H9 (cell line): Measurements from ENCODE around the gene DNAJC8. TPM values are rescaled to one million over a fixed set of nuclear protein-coding genes. Genes with fewer than 3 reads are reported as not detected.
A peak's percentile ranks its signal among the peaks of the same experiment; 100 is the strongest.

Experiments used
- DNase-seq: peaks from one replicate; pipeline ENCODE4 v3.0.0-alpha.2; 2017
- H2AFZ ChIP-seq: one replicate; pipeline ENCODE4 v1.6.1; 2013; ENCODE audit warnings: mild to moderate bottlenecking, low read length, control low read depth, moderate library complexity
- H2AK5ac ChIP-seq: 2 replicates; pipeline ENCODE4 v1.6.1; 2013; ENCODE audit warnings: low read length, control low read depth, mixed read lengths; ENCODE audit not compliant: insufficient read length
- H2BK120ac ChIP-seq: one replicate; pipeline ENCODE4 v1.6.1; 2013; ENCODE audit warnings: low read depth, mild to moderate bottlenecking, low read length, control low read depth, inconsistent platforms; ENCODE audit not compliant: poor library complexity, severe bottlenecking
- H2BK12ac ChIP-seq: 2 replicates; pipeline ENCODE4 v1.6.1; 2013; ENCODE audit warnings: low read length, control low read depth, mixed read lengths, low read depth; ENCODE audit not compliant: insufficient read length
- H2BK15ac ChIP-seq: 2 replicates; pipeline ENCODE4 v1.6.1; 2013; ENCODE audit warnings: low read depth, low read length, control low read depth
- H2BK20ac ChIP-seq: one replicate; pipeline ENCODE4 v1.6.1; 2013; ENCODE audit warnings: low read depth, mild to moderate bottlenecking, low read length, control low read depth, inconsistent platforms; ENCODE audit not compliant: poor library complexity, severe bottlenecking
- H2BK5ac ChIP-seq: 2 replicates; pipeline ENCODE4 v1.6.1; 2013; ENCODE audit warnings: low read length, control low read depth, mixed read lengths; ENCODE audit not compliant: insufficient read length
- H3K14ac ChIP-seq: 2 replicates; pipeline ENCODE4 v1.6.1; 2013; ENCODE audit warnings: low read length, control low read depth; ENCODE audit not compliant: insufficient read depth
- H3K18ac ChIP-seq: 2 replicates; pipeline ENCODE4 v1.6.1; 2013; ENCODE audit warnings: low read depth, mild to moderate bottlenecking, mixed read lengths, low read length, control low read depth; ENCODE audit not compliant: insufficient read length
- H3K23ac ChIP-seq: 2 replicates; pipeline ENCODE4 v1.6.1; 2013; ENCODE audit warnings: low read length, control low read depth, mixed read lengths, low read depth; ENCODE audit not compliant: insufficient read length
- H3K23me2 ChIP-seq: 2 replicates; pipeline ENCODE4 v1.6.1; 2013; ENCODE audit warnings: low read depth, mild to moderate bottlenecking, mixed read lengths, low read length, control low read depth; ENCODE audit not compliant: insufficient read length, poor library complexity, severe bottlenecking
- H3K27ac ChIP-seq: 2 replicates; pipeline ENCODE4 v1.5.1; 2013; ENCODE audit warnings: low read length, control low read depth, mixed read lengths, low read depth; ENCODE audit not compliant: insufficient read length
- H3K27me3 ChIP-seq: 2 replicates; pipeline ENCODE4 v1.6.1; 2013; ENCODE audit warnings: low read length, control low read depth, inconsistent platforms; ENCODE audit not compliant: insufficient read depth
- H3K4ac ChIP-seq: 2 replicates; pipeline ENCODE4 v1.6.1; 2013; ENCODE audit warnings: low read depth, mild to moderate bottlenecking, control low read depth, inconsistent platforms, low read length, moderate library complexity
- H3K4me1 ChIP-seq: 2 replicates; pipeline ENCODE4 v1.6.1; 2013; ENCODE audit warnings: low read length, control low read depth, inconsistent platforms; ENCODE audit not compliant: insufficient read depth
- H3K4me2 ChIP-seq: 2 replicates; pipeline ENCODE4 v1.6.1; 2013; ENCODE audit warnings: low read length, control low read depth, mixed read lengths; ENCODE audit not compliant: insufficient read length, insufficient read depth
- H3K56ac ChIP-seq: 2 replicates; pipeline ENCODE4 v1.6.1; 2013; ENCODE audit warnings: low read depth, mild to moderate bottlenecking, mixed read lengths, low read length, control low read depth; ENCODE audit not compliant: insufficient read length
- H3K79me1 ChIP-seq: 2 replicates; pipeline ENCODE4 v1.6.1; 2013; ENCODE audit warnings: low read depth, mild to moderate bottlenecking, moderate library complexity, low read length, control low read depth, inconsistent platforms; ENCODE audit not compliant: insufficient read depth, poor library complexity, severe bottlenecking
- H3K79me2 ChIP-seq: 2 replicates; pipeline ENCODE4 v1.6.1; 2013; ENCODE audit warnings: low read length, control low read depth, inconsistent platforms; ENCODE audit not compliant: insufficient read depth
- H3K9ac ChIP-seq: 2 replicates; pipeline ENCODE4 v1.6.1; 2013; ENCODE audit warnings: low read length, control low read depth, mixed read lengths; ENCODE audit not compliant: insufficient read length; ENCODE audit errors: extremely low read depth
- H3K9me3 ChIP-seq: one replicate; pipeline ENCODE4 v1.6.1; 2013; ENCODE audit warnings: low read depth, low read length, inconsistent platforms; ENCODE audit not compliant: control insufficient read depth
- H3T11ph ChIP-seq: one replicate; pipeline ENCODE4 v1.6.1; 2013; ENCODE audit warnings: mild to moderate bottlenecking, low read length, control low read depth, inconsistent platforms
- H4K20me1 ChIP-seq: one replicate; pipeline ENCODE4 v1.6.1; 2013; ENCODE audit not compliant: control insufficient read depth, insufficient read length, insufficient read depth
- H4K5ac ChIP-seq: 2 replicates; pipeline ENCODE4 v1.6.1; 2013; ENCODE audit warnings: low read depth, mild to moderate bottlenecking, mixed read lengths, low read length, control low read depth; ENCODE audit not compliant: insufficient read length
- H4K8ac ChIP-seq: replicated peaks from 2 replicates; pipeline ENCODE4 v1.6.1; 2013; ENCODE audit warnings: low read length, control low read depth, mixed read lengths, low read depth; ENCODE audit not compliant: insufficient read length
- H4K91ac ChIP-seq: 2 replicates; pipeline ENCODE4 v1.6.1; 2013; ENCODE audit warnings: low read depth, mild to moderate bottlenecking, moderate library complexity, mixed read lengths, low read length, control low read depth; ENCODE audit not compliant: insufficient read length
- H3K27ac Mint-ChIP-seq, 3 experiments: 2 replicates in 2 of 3; 3 replicates in 1 of 3; pipeline ENCODE4 v1.8.0; 2020 to 2021; ENCODE audit warnings: mixed read lengths in 3 of 3, mild to moderate bottlenecking in 1 of 3, moderate library complexity in 1 of 3
- H3K27me3 Mint-ChIP-seq: 2 replicates; pipeline ENCODE4 v1.8.0; 2021; ENCODE audit warnings: low read depth, mild to moderate bottlenecking, moderate library complexity, mixed read lengths
- H3K36me3 Mint-ChIP-seq, 3 experiments: 2 replicates in 2 of 3; 3 replicates in 1 of 3; pipeline ENCODE4 v1.8.0; 2020 to 2021; ENCODE audit warnings: low read depth in 3 of 3, mixed read lengths in 3 of 3; ENCODE audit not compliant: insufficient read depth in 1 of 3
- H3K4me1 Mint-ChIP-seq, 2 experiments: 2 replicates each; pipeline ENCODE4 v1.8.0; 2020; ENCODE audit warnings: mixed read lengths in 2 of 2
- H3K4me3 Mint-ChIP-seq, 2 experiments: 2 replicates in 1 of 2; 3 replicates in 1 of 2; pipeline ENCODE4 v1.8.0; 2020 to 2021; ENCODE audit warnings: mild to moderate bottlenecking in 2 of 2, mixed read lengths in 2 of 2, moderate library complexity in 1 of 2
- H3K9me3 Mint-ChIP-seq, 2 experiments: 2 replicates in 1 of 2; 3 replicates in 1 of 2; pipeline ENCODE4 v1.8.0; 2020; ENCODE audit warnings: mild to moderate bottlenecking in 2 of 2, mixed read lengths in 2 of 2, moderate library complexity in 1 of 2
- WGBS: extraction: QIAGEN DNeasy Blood & Tissue Kit; methylation state at CpG from one replicate; pipeline ENCODE4 v1.1.7; 2013; ENCODE audit warnings: missing lambda C conversion rate, low lambda C conversion rate, mixed read lengths; ENCODE audit not compliant: insufficient read length; ENCODE audit errors: extremely low coverage; 5-methylcytosine and 5-hydroxymethylcytosine counted together
- total RNA-seq: library from RNA; stranded (reverse); gene quantifications from 2 replicates; pipeline ENCODE4 v1.2.1, GENCODE V29; 2021
- TF ChIP-seq, protein P1 (sequence below): fragments of 200-600 bp; sonication (generic); conservative IDR thresholded peaks from 3 replicates; pipeline ENCODE4 v1.8.0; 2021; ENCODE audit warnings: antibody characterized with exemption, mild to moderate bottlenecking

The DNAJC8 gene
- total RNA-seq, 1 experiment from 2014 or later = 132 TPM

DNA sequence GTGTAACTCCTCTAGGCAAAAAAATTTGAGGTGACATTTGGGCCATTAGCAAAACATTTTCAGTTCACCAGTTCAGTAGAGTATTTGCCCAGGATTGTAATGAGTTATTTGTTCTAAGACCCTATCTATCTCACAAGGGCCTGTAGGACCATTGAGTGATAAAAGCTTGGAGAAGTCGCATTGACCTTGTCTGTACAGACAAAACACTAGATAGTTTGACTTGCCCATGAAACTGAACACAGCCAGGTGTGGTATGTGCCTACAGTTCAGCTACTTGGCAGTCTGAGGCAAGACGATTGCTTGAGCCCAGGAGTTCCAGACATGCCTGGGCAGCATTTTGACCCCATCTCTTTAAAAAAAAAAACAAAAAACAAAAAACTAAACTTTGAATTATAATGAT is 6.2 kb upstream of the DNAJC8 start:
- H3K18ac ChIP-seq = no peak overlapping the region
- no peak overlapping the region for H3T11ph ChIP-seq
- H3K79me2 ChIP-seq = peaks cover 6% of the 10 kb centered on the region; the same call in 1 of the 2 replicates
- Mint-ChIP-seq H3K36me3 (peaks cover 0 to 2% (median 0%) of the 10 kb centered on the region in 3 experiments; a peak in 1 of 7 replicates), H3K27ac (peak overlapping the region in 2 of 3 experiments; percentile 58 to 84; a peak in 1 of 7 replicates), H3K9me3 (no peaks in the 10 kb centered on the region), H3K4me3 (no peak overlapping the region), H3K27me3 (no peaks in the 10 kb centered on the region), H3K4me1 (peaks cover 0 to 3% of the 10 kb centered on the region in 2 experiments; a peak in 1 of 4 replicates)
- no peak overlapping the region for H4K8ac ChIP-seq
- peaks cover 5% of the 10 kb centered on the region for H3K79me1 ChIP-seq
- TF ChIP-seq, protein P1, sequence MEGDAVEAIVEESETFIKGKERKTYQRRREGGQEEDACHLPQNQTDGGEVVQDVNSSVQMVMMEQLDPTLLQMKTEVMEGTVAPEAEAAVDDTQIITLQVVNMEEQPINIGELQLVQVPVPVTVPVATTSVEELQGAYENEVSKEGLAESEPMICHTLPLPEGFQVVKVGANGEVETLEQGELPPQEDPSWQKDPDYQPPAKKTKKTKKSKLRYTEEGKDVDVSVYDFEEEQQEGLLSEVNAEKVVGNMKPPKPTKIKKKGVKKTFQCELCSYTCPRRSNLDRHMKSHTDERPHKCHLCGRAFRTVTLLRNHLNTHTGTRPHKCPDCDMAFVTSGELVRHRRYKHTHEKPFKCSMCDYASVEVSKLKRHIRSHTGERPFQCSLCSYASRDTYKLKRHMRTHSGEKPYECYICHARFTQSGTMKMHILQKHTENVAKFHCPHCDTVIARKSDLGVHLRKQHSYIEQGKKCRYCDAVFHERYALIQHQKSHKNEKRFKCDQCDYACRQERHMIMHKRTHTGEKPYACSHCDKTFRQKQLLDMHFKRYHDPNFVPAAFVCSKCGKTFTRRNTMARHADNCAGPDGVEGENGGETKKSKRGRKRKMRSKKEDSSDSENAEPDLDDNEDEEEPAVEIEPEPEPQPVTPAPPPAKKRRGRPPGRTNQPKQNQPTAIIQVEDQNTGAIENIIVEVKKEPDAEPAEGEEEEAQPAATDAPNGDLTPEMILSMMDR = no peak
- H2BK5ac ChIP-seq = no peak overlapping the region
- no peak overlapping the region for H3K27ac ChIP-seq
- H3K9ac ChIP-seq = no peak overlapping the region
- H2AK5ac ChIP-seq = no peak overlapping the region
- H2BK12ac ChIP-seq = no peak overlapping the region
- H2BK20ac ChIP-seq = no peak overlapping the region
- no peak overlapping the region for H4K91ac ChIP-seq
- H3K9me3 ChIP-seq = no peaks in the 10 kb centered on the region
- no peaks in the 10 kb centered on the region for H3K27me3 ChIP-seq
- H3K23ac ChIP-seq = no peak overlapping the region
- H2BK15ac ChIP-seq = no peak overlapping the region
- H2BK120ac ChIP-seq = no peak overlapping the region
- H3K4me2 ChIP-seq = no peak overlapping the region
- H2AFZ ChIP-seq = no peak overlapping the region
- no peak overlapping the region for H3K4ac ChIP-seq
- peaks cover 11% of the 10 kb centered on the region for H3K23me2 ChIP-seq
- no peak overlapping the region for H3K14ac ChIP-seq
- H4K20me1 ChIP-seq = no peaks in the 10 kb centered on the region
- H4K5ac ChIP-seq = no peak overlapping the region
- WGBS = no CpG with 5 or more reads among the region's 2 CpGs
- DNase-seq = no peak
- no peaks in the 10 kb centered on the region for H3K4me1 ChIP-seq
- H3K56ac ChIP-seq = no peak overlapping the region
